Mesothelial cell of epicardium (in vitro differentiated cells): Measurements from ENCODE around the gene SMIM30. TPM values are rescaled to one million over a fixed set of nuclear protein-coding genes. Genes with fewer than 3 reads are reported as not detected.
"Not testable (repeated sequence)": the region's sequence is repeated elsewhere in the genome, so short reads cannot be mapped to it uniquely, and the experiment has no call there.

Experiments
- DNase-seq, 2 experiments: peaks; one replicate each; pipeline ENCODE4 v3.0.0; 2021; ENCODE audit warnings: low spot score in 2 of 2; ENCODE audit not compliant: unreplicated experiment in 2 of 2
- H3K27ac Mint-ChIP-seq: 2 replicates; pipeline ENCODE4 v1.8.0; 2021; ENCODE audit warnings: mixed read lengths
- H3K27me3 Mint-ChIP-seq: 2 replicates; pipeline ENCODE4 v1.8.0; 2021; ENCODE audit warnings: low read depth, mixed read lengths
- H3K36me3 Mint-ChIP-seq: 2 replicates; pipeline ENCODE4 v1.8.0; 2021; ENCODE audit warnings: mixed read lengths
- H3K4me1 Mint-ChIP-seq: 2 replicates; pipeline ENCODE4 v1.8.0; 2021; ENCODE audit warnings: mixed read lengths
- H3K4me3 Mint-ChIP-seq: 2 replicates; pipeline ENCODE4 v1.8.0; 2021; ENCODE audit warnings: mild to moderate bottlenecking, moderate library complexity, mixed read lengths
- H3K9me3 Mint-ChIP-seq: 2 replicates; pipeline ENCODE4 v1.8.0; 2021; ENCODE audit warnings: mixed read lengths
- CTCF ChIP-seq: fragments of 200-600 bp; sonication (generic); IDR thresholded peaks from one replicate; pipeline ENCODE4 v1.5.0; 2021; ENCODE audit warnings: antibody characterized with exemption; ENCODE audit not compliant: unreplicated experiment
- total RNA-seq: library from RNA; stranded (reverse); gene quantifications from 3 replicates; pipeline ENCODE4 v1.2.1, GENCODE V29; 2021

SMIM30 gene
- total RNA-seq, 1 donor from 2014 or later: 39.9 TPM

GRCh38 chr7:113120647-113121046 is 2.3 kb upstream of the SMIM30 start:
- Mint-ChIP-seq H3K36me3 (peaks cover 5% of the 10 kb centered on the region), H3K27me3 (no peaks in the 10 kb centered on the region), H3K4me1 (peaks cover 23% of the 10 kb centered on the region), H3K9me3 (no peaks in the 10 kb centered on the region), H3K4me3 (no peak overlapping the region), H3K27ac (no peak overlapping the region)
- no peak for TF ChIP-seq CTCF
- DNase-seq: no peak

- Mint-ChIP-seq H3K9me3 (no peaks in the 10 kb centered on the region), H3K27ac (no peak overlapping the region), H3K4me3 (peak overlapping the region; percentile 18), H3K27me3 (no peaks in the 10 kb centered on the region), H3K36me3 (peaks cover 11% of the 10 kb centered on the region), H3K4me1 (peaks cover 27% of the 10 kb centered on the region)
- TF ChIP-seq CTCF: no peak
- DNase-seq: no peak
Observed at GRCh38 chr7:113119429-113119828, 1.1 kb upstream of the SMIM30 start.

- H3K36me3 Mint-ChIP-seq: peaks cover 20% of the 10 kb centered on the region
- DNase-seq, H3K27me3 Mint-ChIP-seq, H3K9me3 Mint-ChIP-seq: not testable (repeated sequence)
- peak overlapping the region; percentile 89 for H3K4me3 Mint-ChIP-seq
- H3K4me1 Mint-ChIP-seq: peaks cover 19% of the 10 kb centered on the region
- H3K27ac Mint-ChIP-seq: peak overlapping the region; percentile 81
Observed at GRCh38 chr7:113117374-113117774, 980 bp downstream of the SMIM30 start.

- H3K9me3 Mint-ChIP-seq: no peaks in the 10 kb centered on the region
- H3K36me3 Mint-ChIP-seq: peaks cover 20% of the 10 kb centered on the region
- DNase-seq: no peak
- H3K4me1 Mint-ChIP-seq: peaks cover 20% of the 10 kb centered on the region
- H3K27me3 Mint-ChIP-seq: no peaks in the 10 kb centered on the region
- no peak overlapping the region for H3K4me3 Mint-ChIP-seq
- H3K27ac Mint-ChIP-seq: no peak overlapping the region
- TF ChIP-seq CTCF: no peak
Observed at GRCh38 chr7:113113912-113114311, 4.4 kb downstream of the SMIM30 start.

- no peak for TF ChIP-seq CTCF
- H3K4me3 Mint-ChIP-seq: no peak overlapping the region
- no peaks in the 10 kb centered on the region for H3K9me3 Mint-ChIP-seq
- DNase-seq: no peak
- H3K27me3 Mint-ChIP-seq: no peaks in the 10 kb centered on the region
- peaks cover 12% of the 10 kb centered on the region for H3K36me3 Mint-ChIP-seq
- H3K27ac Mint-ChIP-seq: no peak overlapping the region
- H3K4me1 Mint-ChIP-seq: peaks cover 8% of the 10 kb centered on the region
Observed at GRCh38 chr7:113109718-113110117, 8.6 kb downstream of the SMIM30 start.

GRCh38 chr7:113100121-113100603 is 18.2 kb downstream of the SMIM30 start:
- Mint-ChIP-seq H3K36me3 (no peaks in the 10 kb centered on the region), H3K27me3 (no peaks in the 10 kb centered on the region), H3K4me1 (peaks cover 37% of the 10 kb centered on the region), H3K4me3 (no peak overlapping the region), H3K9me3 (no peaks in the 10 kb centered on the region), H3K27ac (peak overlapping the region; percentile 83)
- DNase-seq: peak; percentile 48 to 63
- TF ChIP-seq CTCF: no peak
